GM10266 (cell line): ENCODE results near the gene HSD17B2.

Source experiments
- DNase-seq: peaks from one replicate; pipeline ENCODE4 v3.0.0; 2012; ENCODE audit errors: extremely low spot score
- CTCF ChIP-seq: IDR thresholded peaks from 2 replicates; pipeline ENCODE4 v1.5.1; 2012; ENCODE audit warnings: mild to moderate bottlenecking, low read depth; ENCODE audit not compliant: control insufficient read depth, insufficient read depth; ENCODE audit errors: missing control alignments

Gene HSD17B2

GRCh38 chr16:82063456-82064082, 28.5 kb downstream of the HSD17B2 start:
- no peak for DNase-seq
- TF ChIP-seq CTCF = no peak

GRCh38 chr16:82067042-82067803, 32.2 kb downstream of the HSD17B2 start:
- DNase-seq = no peak
- TF ChIP-seq CTCF = no peak

- no peak for TF ChIP-seq CTCF
- no peak for DNase-seq
Observed at GRCh38 chr16:82067804-82068325, 32.8 kb downstream of the HSD17B2 start.

GRCh38 chr16:82070656-82071369, 35.8 kb downstream of the HSD17B2 start:
- TF ChIP-seq CTCF = no peak
- no peak for DNase-seq

GRCh38 chr16:82071421-82071820, 36.4 kb downstream of the HSD17B2 start:
- TF ChIP-seq CTCF = no peak
- DNase-seq = no peak

- DNase-seq = no peak
- no peak for TF ChIP-seq CTCF
Observed at GRCh38 chr16:82072313-82072712, 37.3 kb downstream of the HSD17B2 start.
